ENCODE measurements around the gene PLN.

- TF ChIP-seq CTCF (IDR thresholded peaks at IDR 0.05; ENCODE audit: borderline replicate concordance, extremely low read depth, low read length, poor library complexity, severe bottlenecking): no peak
- no peak for TF ChIP-seq EZH2 (IDR thresholded peaks at IDR 0.05; ENCODE audit: borderline replicate concordance, low read depth, low read length, severe bottlenecking)
Observed at GRCh38 chr6:118577972-118578371, 29.9 kb downstream of the PLN start.

Data from DND-41 (cell line).